IMR-90 (cell line): ENCODE measurements around the gene PLEKHH1. TPM values are rescaled to one million over a fixed set of nuclear protein-coding genes. Genes with fewer than 3 reads are reported as not detected.

Experiments
- ATAC-seq: fragments of 200-7000 bp; cut with Tn5 transposase; 2 replicates; pipeline ENCODE4 v1.9.1; 2020; ENCODE audit warnings: low read depth, mild to moderate bottlenecking, moderate library complexity
- BruUV-seq: library from RNA; stranded (reverse); fragments of 400-500 nt; replicated peaks from 2 replicates; lab custom pipeline; 2021; lab: Mats Ljungman, UMichigan
- CTCF ChIA-PET: fragments of 300-600 bp; formaldehyde crosslinking; extraction: SDS; loops from one replicate; lab custom pipeline; 2021; ENCODE audit warnings: antibody characterized with exemption; lab: Yijun Ruan, JAX
- POLR2A ChIA-PET: fragments of 300-600 bp; sonication (Branson Sonifier 250); formaldehyde crosslinking; loops from one replicate; lab custom pipeline; 2022; ENCODE audit warnings: antibody characterized with exemption; ENCODE audit not compliant: unreplicated experiment; lab: Charles Lee
- DNase-seq: peaks from one replicate; pipeline ENCODE4 v3.0.0; 2013
- H2AFZ ChIP-seq: replicated peaks from 2 replicates; pipeline ENCODE3; 2013; ENCODE audit warnings: low read length, mild to moderate bottlenecking; ENCODE audit not compliant: poor library complexity
- H2AK5ac ChIP-seq: 2 replicates; pipeline ENCODE4 v1.6.1; 2013; ENCODE audit warnings: low read depth, low read length, inconsistent platforms
- H2AK9ac ChIP-seq: replicated peaks from 2 replicates; pipeline ENCODE3; 2013; ENCODE audit warnings: mild to moderate bottlenecking, low read depth, low read length, moderate library complexity; ENCODE audit not compliant: poor library complexity
- H2BK120ac ChIP-seq: 2 replicates; pipeline ENCODE4 v1.6.1; 2013; ENCODE audit warnings: low read depth, low read length, inconsistent platforms
- H2BK15ac ChIP-seq: 3 replicates; pipeline ENCODE4 v1.6.1; 2013; ENCODE audit warnings: low read depth, low read length, inconsistent platforms
- H2BK20ac ChIP-seq: 2 replicates; pipeline ENCODE4 v1.6.1; 2013; ENCODE audit warnings: low read depth, mild to moderate bottlenecking, inconsistent platforms, low read length, moderate library complexity
- H2BK5ac ChIP-seq: 2 replicates; pipeline ENCODE4 v1.6.1; 2013; ENCODE audit warnings: mild to moderate bottlenecking, low read depth, low read length, inconsistent platforms; ENCODE audit not compliant: poor library complexity, severe bottlenecking
- H3K14ac ChIP-seq: replicated peaks from 2 replicates; pipeline ENCODE4 v1.6.1; 2013; ENCODE audit warnings: low read depth, low read length, inconsistent platforms
- H3K18ac ChIP-seq: 2 replicates; pipeline ENCODE4 v1.6.1; 2013; ENCODE audit warnings: low read depth, low read length, control low read depth
- H3K23ac ChIP-seq: 2 replicates; pipeline ENCODE4 v1.6.1; 2013; ENCODE audit warnings: low read depth, low read length, inconsistent platforms
- H3K27ac ChIP-seq: 2 replicates; pipeline ENCODE4 v1.5.1; 2013; ENCODE audit warnings: mild to moderate bottlenecking, control low read depth, low read length; ENCODE audit not compliant: insufficient read depth
- H3K27me3 ChIP-seq: 2 replicates; pipeline ENCODE4 v1.6.1; 2013; ENCODE audit warnings: low read length; ENCODE audit not compliant: control insufficient read depth, insufficient read depth
- H3K36me3 ChIP-seq: 2 replicates; pipeline ENCODE4 v1.6.1; 2013; ENCODE audit warnings: low read length, mixed read lengths; ENCODE audit not compliant: control insufficient read depth, insufficient read depth
- H3K4ac ChIP-seq: 2 replicates; pipeline ENCODE4 v1.6.1; 2013; ENCODE audit warnings: low read depth, low read length, inconsistent platforms
- H3K4me1 ChIP-seq: 2 replicates; pipeline ENCODE4 v1.6.1; 2013; ENCODE audit warnings: low read length, mixed read lengths; ENCODE audit not compliant: control insufficient read depth, insufficient read depth
- H3K4me2 ChIP-seq: 2 replicates; pipeline ENCODE4 v1.6.1; 2013; ENCODE audit warnings: low read depth, mild to moderate bottlenecking, control low read depth, low read length, moderate library complexity
- H3K4me3 ChIP-seq: 2 replicates; pipeline ENCODE4 v1.5.1; 2013; ENCODE audit warnings: low read depth, mild to moderate bottlenecking, control low read depth, low read length, moderate library complexity; ENCODE audit not compliant: insufficient read depth
- H3K56ac ChIP-seq: 2 replicates; pipeline ENCODE4 v1.6.1; 2013; ENCODE audit warnings: low read length, inconsistent platforms; ENCODE audit not compliant: insufficient read depth; ENCODE audit errors: extremely low read depth
- H3K79me1 ChIP-seq, 2 experiments: 2 replicates each; pipeline ENCODE4 v1.6.1; 2013; ENCODE audit warnings: low read length in 2 of 2, inconsistent platforms in 1 of 2, low read depth in 1 of 2
- H3K9ac ChIP-seq: 2 replicates; pipeline ENCODE4 v1.6.1; 2013; ENCODE audit warnings: low read depth, low read length, control low read depth
- H3K9me1 ChIP-seq: 2 replicates; pipeline ENCODE4 v1.6.1; 2013; ENCODE audit warnings: low read length, inconsistent platforms; ENCODE audit not compliant: insufficient read depth
- H3K9me3 ChIP-seq: 2 replicates; pipeline ENCODE4 v1.6.1; 2013; ENCODE audit warnings: low read length; ENCODE audit not compliant: control insufficient read depth, insufficient read depth
- H4K20me1 ChIP-seq: 2 replicates; pipeline ENCODE4 v1.6.1; 2013; ENCODE audit warnings: low read length, inconsistent platforms; ENCODE audit not compliant: insufficient read depth
- H4K5ac ChIP-seq: 2 replicates; pipeline ENCODE4 v1.6.1; 2013; ENCODE audit warnings: mild to moderate bottlenecking, low read depth, low read length, control low read depth
- H4K8ac ChIP-seq, 2 experiments: 2 replicates each; pipeline ENCODE4 v1.6.1; 2013; ENCODE audit warnings: low read depth in 2 of 2, low read length in 2 of 2, control low read depth in 1 of 2, inconsistent platforms in 1 of 2
- H4K91ac ChIP-seq: 2 replicates; pipeline ENCODE4 v1.6.1; 2013; ENCODE audit warnings: low read depth, low read length, inconsistent platforms; ENCODE audit not compliant: insufficient read depth
- POLR2A ChIP-seq: IDR thresholded peaks from 2 replicates; pipeline ENCODE4 v1.6.1; 2012; ENCODE audit warnings: mild to moderate bottlenecking, low read depth, low read length
- WGBS, 2 experiments: methylation state at CpG; one replicate each; pipeline versions ENCODE4 v1.1.5 to v1.1.7; 2013; ENCODE audit warnings: missing lambda C conversion rate in 2 of 2; ENCODE audit not compliant: insufficient read length in 1 of 2; ENCODE audit errors: extremely low coverage in 2 of 2; 5-methylcytosine and 5-hydroxymethylcytosine counted together
- dilution Hi-C: fragments of 300-500 bp; cut with HindIII; formaldehyde crosslinking; loops from one replicate; pipeline ENCODE4 v1.14.3; 2018; ENCODE audit warnings: low sequenced_read_pairs; ENCODE audit not compliant: unreplicated experiment
- in situ Hi-C: fragments of 300-500 bp; cut with MboI; formaldehyde crosslinking; loops from 3 replicates; pipeline ENCODE4 v1.14.3; 2019; ENCODE audit warnings: low sequenced_read_pairs, inconsistent platforms, mixed read lengths
- intact Hi-C: fragments of 100-400 bp; cut with micrococcal nuclease; formaldehyde crosslinking; loops from 2 replicates; pipeline ENCODE4 v1.10.0; 2022
- polyA plus RNA-seq, 3 experiments: library from polyadenylated mRNA; depleted of rRNA; stranded (reverse); fragments of >200 nt; gene quantifications; 2 replicates each; pipeline ENCODE4 v1.2.3, GENCODE V29; 2012; ENCODE audit warnings: low replicate concordance in 1 of 3
- total RNA-seq: library from RNA; depleted of rRNA; stranded (reverse); fragments of >200 nt; gene quantifications from 2 replicates; pipeline ENCODE4 v1.2.3, GENCODE V29; 2012

PLEKHH1 gene
- total and polyA plus RNA-seq, 2 of the 4 experiments (the other 2 are of a cell fraction), result under 0.01 to 0.34 TPM

- no peaks in the 10 kb centered on the region for H4K20me1 ChIP-seq
- no peak overlapping the region for H4K8ac ChIP-seq
- H3K18ac ChIP-seq, result no peak overlapping the region
- no peak overlapping the region for H2BK15ac ChIP-seq
- no peaks in the 10 kb centered on the region for H3K36me3 ChIP-seq
- H3K9me3 ChIP-seq, result no peaks in the 10 kb centered on the region
- intact Hi-C loops, result no loop called here
- no peak overlapping the region for H3K56ac ChIP-seq
- no peaks in the 10 kb centered on the region for H3K79me1 ChIP-seq
- no peaks in the 10 kb centered on the region for H3K4me1 ChIP-seq
- H3K14ac ChIP-seq, result no peak overlapping the region
- in situ Hi-C loops, result loop anchor here (10.0 kb wide), 1 partner anchor 109 kb away; no protein-coding TSS in a partner anchor
- no TSS peak for BruUV-seq
- no peak overlapping the region for H3K4ac ChIP-seq
- no peak overlapping the region for H4K5ac ChIP-seq
- no peak overlapping the region for H3K23ac ChIP-seq
- H3K27ac ChIP-seq, result no peak overlapping the region
- ChIA-PET POLR2A (no interaction called here), CTCF (no interaction called here)
- dilution Hi-C loops, result no loop called here
- no peak overlapping the region for H2BK5ac ChIP-seq
- no CpG with 5 or more reads among the region's 3 CpGs for WGBS, 2 experiments
- H2BK20ac ChIP-seq, result no peak overlapping the region
- H3K4me3 ChIP-seq, result no peak overlapping the region
- H3K27me3 ChIP-seq, result peaks cover 9% of the 10 kb centered on the region
- ATAC-seq (no peak), DNase-seq (no peak)
- H2AK9ac ChIP-seq, result no peak overlapping the region
- no peak overlapping the region for H2AK5ac ChIP-seq
- no peak for TF ChIP-seq POLR2A
- no peak overlapping the region for H3K9ac ChIP-seq
- no peak overlapping the region for H3K4me2 ChIP-seq
- H3K9me1 ChIP-seq, result no peaks in the 10 kb centered on the region
- no peak overlapping the region for H2AFZ ChIP-seq
- no peak overlapping the region for H4K91ac ChIP-seq
- no peak overlapping the region for H2BK120ac ChIP-seq
Observed at GRCh38 chr14:67553547-67553946, 20.5 kb downstream of the PLEKHH1 start.
